Activated T-cell treated with anti-CD3 and anti-CD28 coated beads, Interleukin-2, amount 50 U/mL, for 4 hours (primary cell): ENCODE measurements around the gene FAM9C. TPM values are rescaled to one million over a fixed set of nuclear protein-coding genes. Genes with fewer than 3 reads are reported as not detected.
"Not testable (repeated sequence)": the region's sequence is repeated elsewhere in the genome, so short reads cannot be mapped to it uniquely, and the experiment has no call there.

Experiments used
- ATAC-seq, 2 donors: fragments of 200-7000 bp; cut with Tn5 transposase; one replicate each; pipeline ENCODE4 v1.10.0; 2021
- DNase-seq: peaks from one replicate; pipeline ENCODE4 v3.0.0-alpha.2; 2020
- H3K27me3 Mint-ChIP-seq: one replicate; pipeline ENCODE4 v1.8.0; 2021; ENCODE audit warnings: low read depth, mixed read lengths
- H3K36me3 Mint-ChIP-seq: one replicate; pipeline ENCODE4 v1.8.0; 2022; ENCODE audit warnings: mixed read lengths; ENCODE audit not compliant: insufficient read depth
- H3K4me1 Mint-ChIP-seq: one replicate; pipeline ENCODE4 v1.8.0; 2021; ENCODE audit warnings: low read depth, mixed read lengths
- H3K4me3 Mint-ChIP-seq: one replicate; pipeline ENCODE4 v1.8.0; 2021; ENCODE audit warnings: mild to moderate bottlenecking, moderate library complexity, mixed read lengths
- H3K9me3 Mint-ChIP-seq: one replicate; pipeline ENCODE4 v1.8.0; 2021; ENCODE audit warnings: mixed read lengths
- total RNA-seq, 3 donors: library from RNA; stranded (reverse); gene quantifications; one replicate each; pipeline ENCODE4 v1.2.1, GENCODE V29; 2021

The FAM9C gene
- total RNA-seq, 3 donors from 2014 or later: not detected

DNA sequence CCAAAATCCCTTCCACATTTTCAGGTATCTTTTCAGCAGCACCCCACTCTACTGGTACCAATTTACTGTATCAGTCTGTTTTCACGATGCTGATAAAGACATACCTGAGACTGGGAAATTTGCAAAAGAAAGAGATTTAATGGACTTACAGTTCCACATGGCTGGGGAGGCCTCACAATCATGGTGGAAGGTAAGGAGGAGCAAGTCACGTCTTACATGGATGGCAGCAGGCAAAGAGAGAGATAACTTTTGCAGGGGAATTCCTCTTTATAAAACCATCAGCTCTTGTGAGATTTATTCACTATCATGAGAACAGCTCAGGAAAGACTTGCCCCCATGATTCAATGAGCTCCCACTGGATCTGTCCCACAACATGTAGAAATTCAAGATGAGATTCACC is 18.7 kb upstream of the FAM9C start:
- not testable (repeated sequence) for H3K4me3 Mint-ChIP-seq, H3K27me3 Mint-ChIP-seq

DNA sequence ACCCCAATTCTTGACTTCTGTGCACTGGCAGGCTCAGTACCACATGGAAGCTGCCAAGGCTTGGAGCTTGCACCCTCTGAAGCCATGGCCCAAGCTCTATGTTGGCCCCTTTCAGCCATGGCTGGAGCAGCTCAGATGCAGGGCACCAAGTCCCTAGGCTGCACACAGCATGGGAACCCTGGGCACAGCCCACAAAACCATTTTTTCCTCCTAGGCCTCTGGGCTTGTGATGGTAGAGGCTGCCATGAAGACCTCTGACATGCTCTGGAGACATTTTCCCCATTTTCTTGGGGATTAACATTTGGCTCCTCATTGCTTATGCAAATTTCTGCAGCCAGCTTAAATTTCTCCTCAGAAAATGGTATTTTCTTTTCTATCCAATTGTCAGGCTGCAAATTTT is 17.9 kb upstream of the FAM9C start:
- H3K27me3 Mint-ChIP-seq, ATAC-seq, DNase-seq, H3K36me3 Mint-ChIP-seq, H3K9me3 Mint-ChIP-seq, H3K4me3 Mint-ChIP-seq: not testable (repeated sequence)
- H3K4me1 Mint-ChIP-seq: peaks cover 42% of the 10 kb centered on the region

More for the DNA sequence above, 18.7 kb upstream of the FAM9C start:
- not testable (repeated sequence) for DNase-seq, H3K9me3 Mint-ChIP-seq, ATAC-seq, H3K36me3 Mint-ChIP-seq
- peaks cover 35% of the 10 kb centered on the region for H3K4me1 Mint-ChIP-seq

DNA sequence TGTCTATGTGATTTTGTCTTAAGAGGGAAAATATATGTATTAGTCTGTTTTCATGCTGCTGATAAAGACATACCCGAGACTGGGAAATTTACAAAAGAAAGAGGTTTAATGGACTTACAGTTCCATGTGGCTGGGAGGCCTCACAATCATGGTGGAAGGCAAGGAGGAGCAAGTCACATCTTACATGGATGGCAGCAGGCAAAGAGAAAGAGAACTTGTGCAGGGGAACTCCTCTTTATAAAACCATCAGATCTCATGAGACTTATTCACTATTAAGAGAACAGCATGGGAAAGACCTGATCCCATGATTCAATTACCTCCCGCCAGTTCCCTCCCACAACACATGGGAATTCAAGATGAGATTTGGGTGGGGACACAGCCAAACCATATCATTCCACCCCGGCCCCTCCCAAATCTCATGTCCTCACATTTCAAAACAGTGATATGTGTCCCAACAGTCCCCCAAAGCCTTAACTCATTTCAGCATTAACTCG is 16.8 kb upstream of the FAM9C start:
- not testable (repeated sequence) for H3K4me3 Mint-ChIP-seq, H3K27me3 Mint-ChIP-seq, H3K36me3 Mint-ChIP-seq, ATAC-seq, DNase-seq, H3K9me3 Mint-ChIP-seq
- peaks cover 35% of the 10 kb centered on the region for H3K4me1 Mint-ChIP-seq

DNA sequence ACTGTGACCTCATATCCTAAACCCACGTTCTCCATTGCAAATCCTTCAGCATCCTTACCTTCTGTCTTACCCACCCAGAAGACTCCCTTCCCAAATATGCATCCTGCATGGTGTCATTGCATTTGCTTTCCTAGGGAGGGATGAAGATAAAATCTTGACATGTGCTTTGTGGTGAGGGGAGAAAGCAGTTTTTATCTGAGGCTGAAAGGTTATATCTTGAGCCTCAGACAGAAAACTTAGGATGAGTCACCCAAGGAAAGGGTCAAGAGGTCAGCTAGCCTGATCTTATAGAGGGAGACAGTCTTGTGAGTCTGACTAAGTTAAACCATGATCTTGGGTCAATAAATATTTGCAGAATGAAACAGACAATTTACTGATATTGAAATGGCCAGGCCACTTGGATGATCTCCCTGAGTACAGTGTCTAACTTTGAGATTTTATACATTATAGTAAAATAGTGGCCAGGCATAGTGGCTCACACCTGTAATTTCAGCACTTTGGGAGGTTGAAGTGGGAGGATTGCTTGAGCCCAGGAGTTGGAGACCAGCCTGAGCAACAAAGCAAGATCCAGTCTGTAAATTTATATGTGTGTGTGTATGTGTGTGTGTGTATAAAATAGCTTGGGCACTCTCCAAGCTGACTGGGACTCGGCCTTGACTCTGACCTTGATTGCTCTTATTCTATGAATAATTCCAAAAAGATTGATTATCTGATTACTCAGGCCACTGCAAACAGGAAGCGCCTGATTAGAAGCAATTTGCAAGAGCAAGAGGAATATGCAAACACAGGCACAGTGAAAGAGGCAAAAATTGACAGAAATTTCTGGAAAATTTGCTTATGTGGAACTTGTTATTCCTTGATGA is 15.4 kb upstream of the FAM9C start:
- DNase-seq: no peak
- Mint-ChIP-seq H3K27me3 (no peaks in the 10 kb centered on the region), H3K9me3 (peaks cover 8% of the 10 kb centered on the region), H3K36me3 (peaks cover 6% of the 10 kb centered on the region), H3K4me3 (no peak overlapping the region), H3K4me1 (peaks cover 49% of the 10 kb centered on the region)
- no peak for ATAC-seq

DNA sequence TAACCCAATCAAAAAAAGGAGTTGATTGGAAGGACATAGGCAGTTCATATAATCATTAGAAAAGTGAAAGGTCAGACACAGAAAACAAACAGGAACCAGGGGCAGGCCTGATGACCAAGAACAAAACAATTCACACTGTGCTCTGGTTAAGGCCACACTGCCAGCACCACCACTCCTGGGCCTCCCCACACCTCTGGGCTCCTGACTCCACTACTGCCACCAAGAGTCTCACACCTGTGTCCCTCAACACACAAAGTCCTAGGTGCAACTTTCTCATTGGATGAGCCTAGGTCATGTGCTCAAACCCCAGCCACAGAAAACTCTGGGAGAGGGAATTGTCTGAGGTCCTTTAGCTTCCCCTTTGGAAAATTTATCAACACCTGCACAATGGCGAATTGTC is 11.1 kb upstream of the FAM9C start:
- Mint-ChIP-seq H3K4me3 (no peak overlapping the region), H3K4me1 (peaks cover 64% of the 10 kb centered on the region)
- no peak for ATAC-seq

DNA sequence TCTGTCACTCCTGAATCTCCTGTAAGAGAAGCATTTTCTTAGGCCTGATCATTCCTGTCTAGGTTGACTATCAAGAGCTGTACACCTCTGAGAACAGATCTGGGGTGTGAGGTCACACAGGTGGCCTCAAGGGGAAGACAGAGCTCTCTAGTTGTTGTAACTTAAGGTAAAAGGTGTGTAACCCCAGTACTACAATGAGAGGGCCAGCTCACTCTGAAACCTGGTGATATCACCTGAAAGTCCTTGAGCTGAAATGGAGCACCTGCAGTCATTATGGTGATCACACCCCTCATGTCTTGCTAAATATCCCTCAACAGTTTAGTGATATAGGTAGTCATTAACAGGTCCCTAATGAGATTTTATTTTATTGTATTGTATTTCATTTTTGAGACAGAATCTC is 8.8 kb upstream of the FAM9C start:
- ATAC-seq: peak in 1 of 2 donors; percentile 31
- DNase-seq: no peak
- H3K36me3 Mint-ChIP-seq: no peaks in the 10 kb centered on the region
- peaks cover 62% of the 10 kb centered on the region for H3K4me1 Mint-ChIP-seq
- no peaks in the 10 kb centered on the region for H3K9me3 Mint-ChIP-seq
- no peak overlapping the region for H3K4me3 Mint-ChIP-seq
- no peaks in the 10 kb centered on the region for H3K27me3 Mint-ChIP-seq

More for the DNA sequence above, 11.1 kb upstream of the FAM9C start:
- H3K27me3 Mint-ChIP-seq: no peaks in the 10 kb centered on the region
- no peaks in the 10 kb centered on the region for H3K36me3 Mint-ChIP-seq
- DNase-seq: no peak
- H3K9me3 Mint-ChIP-seq: no peaks in the 10 kb centered on the region

DNA sequence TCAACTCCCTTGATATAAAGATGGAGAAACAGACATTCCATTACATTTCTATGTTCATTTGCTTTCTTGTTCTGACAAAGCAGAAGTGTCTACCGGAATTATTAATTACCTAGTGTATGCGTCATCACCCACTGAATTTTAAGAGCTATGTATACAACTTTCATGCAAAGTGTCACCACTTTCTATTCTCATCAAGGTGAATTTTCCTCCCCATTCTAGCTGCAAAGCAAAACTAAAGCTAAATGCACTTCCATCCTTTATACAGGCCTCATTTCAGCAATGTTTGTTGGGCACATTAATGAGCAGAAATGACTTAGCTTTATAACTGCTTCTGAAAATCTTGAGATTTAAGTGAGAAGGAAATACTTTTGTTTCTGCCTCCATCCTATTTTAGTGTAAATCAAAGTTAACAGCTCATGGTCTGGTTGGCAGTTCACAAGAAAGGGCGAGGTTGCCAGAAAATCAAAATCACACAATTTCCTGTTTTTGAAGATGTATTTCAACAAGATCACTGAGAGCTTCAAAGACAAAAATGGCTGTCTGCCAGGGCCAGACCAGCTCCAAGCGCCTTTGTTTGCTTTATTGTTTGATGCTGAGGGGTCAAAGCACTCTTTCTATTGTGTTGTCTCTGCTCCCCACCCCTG is 7.2 kb upstream of the FAM9C start:
- peak; percentile 84 to 86 for ATAC-seq
- H3K36me3 Mint-ChIP-seq: no peaks in the 10 kb centered on the region
- peaks cover 70% of the 10 kb centered on the region for H3K4me1 Mint-ChIP-seq
- H3K27me3 Mint-ChIP-seq: no peaks in the 10 kb centered on the region
- H3K9me3 Mint-ChIP-seq: no peaks in the 10 kb centered on the region
- H3K4me3 Mint-ChIP-seq: peak overlapping the region; percentile 49
- DNase-seq: no peak

DNA sequence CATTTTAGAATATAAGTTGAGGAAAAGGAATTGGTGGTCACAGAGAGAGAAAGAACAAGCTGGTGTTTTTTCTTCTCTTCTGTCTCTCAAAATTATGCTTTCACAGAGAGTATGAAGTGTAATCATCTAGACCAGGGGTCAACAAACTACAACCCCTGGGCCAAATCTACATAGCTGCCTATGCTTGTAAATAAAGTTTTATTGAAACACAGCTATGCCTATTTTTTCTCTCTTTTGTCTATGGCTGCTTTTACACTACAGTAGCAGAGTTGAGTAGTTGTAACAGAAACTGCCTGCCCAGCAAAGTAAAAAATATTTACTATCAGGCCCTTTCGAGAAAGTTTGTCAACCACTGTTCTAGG is 6.7 kb upstream of the FAM9C start:
- Mint-ChIP-seq H3K36me3 (no peaks in the 10 kb centered on the region), H3K4me1 (peaks cover 71% of the 10 kb centered on the region), H3K27me3 (no peaks in the 10 kb centered on the region), H3K9me3 (no peaks in the 10 kb centered on the region), H3K4me3 (peak overlapping the region; percentile 13)
- DNase-seq: no peak
- no peak for ATAC-seq

DNA sequence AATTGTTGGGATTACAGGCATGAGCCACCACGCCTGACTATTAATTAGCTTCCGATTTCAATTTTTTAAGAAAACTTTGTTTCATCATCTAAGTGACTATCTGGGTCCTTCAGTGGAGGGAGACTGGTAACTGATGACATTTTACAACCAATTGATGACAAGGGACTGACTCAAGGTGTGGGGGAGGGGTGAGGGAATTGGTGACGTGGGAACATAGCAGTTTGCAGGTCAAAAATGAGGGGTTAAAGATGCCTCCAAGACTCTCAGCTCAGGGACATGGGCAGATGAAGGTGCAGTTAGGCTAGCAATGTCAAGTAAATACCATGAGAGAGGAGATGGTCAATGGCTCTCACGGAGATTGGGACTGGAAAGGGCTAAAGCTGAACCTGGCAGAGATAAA is 5.7 kb upstream of the FAM9C start:
- DNase-seq: no peak
- ATAC-seq: no peak
- H3K36me3 Mint-ChIP-seq: no peaks in the 10 kb centered on the region
- H3K27me3 Mint-ChIP-seq: no peaks in the 10 kb centered on the region
- H3K4me3 Mint-ChIP-seq: no peak overlapping the region
- H3K4me1 Mint-ChIP-seq: peaks cover 66% of the 10 kb centered on the region
- no peaks in the 10 kb centered on the region for H3K9me3 Mint-ChIP-seq

DNA sequence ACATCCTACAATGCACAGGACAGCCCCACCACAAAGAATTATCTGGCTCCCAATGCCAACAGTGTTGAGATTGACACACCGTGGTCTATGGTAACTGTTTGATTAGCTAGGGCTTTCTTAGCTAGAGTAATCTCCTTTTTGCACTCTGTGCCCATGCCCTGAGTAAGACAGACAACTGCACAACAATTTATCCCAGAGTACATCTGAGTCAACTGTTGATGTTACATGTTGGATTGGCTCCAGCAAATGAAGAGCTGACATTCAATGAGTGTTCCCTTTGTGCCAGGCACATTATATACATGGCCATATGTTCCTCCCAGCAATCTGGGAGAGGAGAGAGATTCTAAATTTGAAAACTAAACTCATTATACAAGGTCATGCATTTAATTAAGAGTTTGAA is 3.9 kb upstream of the FAM9C start:
- Mint-ChIP-seq H3K4me3 (no peak overlapping the region), H3K9me3 (no peaks in the 10 kb centered on the region), H3K27me3 (no peaks in the 10 kb centered on the region), H3K4me1 (peaks cover 59% of the 10 kb centered on the region), H3K36me3 (no peaks in the 10 kb centered on the region)
- ATAC-seq: no peak
- no peak for DNase-seq

DNA sequence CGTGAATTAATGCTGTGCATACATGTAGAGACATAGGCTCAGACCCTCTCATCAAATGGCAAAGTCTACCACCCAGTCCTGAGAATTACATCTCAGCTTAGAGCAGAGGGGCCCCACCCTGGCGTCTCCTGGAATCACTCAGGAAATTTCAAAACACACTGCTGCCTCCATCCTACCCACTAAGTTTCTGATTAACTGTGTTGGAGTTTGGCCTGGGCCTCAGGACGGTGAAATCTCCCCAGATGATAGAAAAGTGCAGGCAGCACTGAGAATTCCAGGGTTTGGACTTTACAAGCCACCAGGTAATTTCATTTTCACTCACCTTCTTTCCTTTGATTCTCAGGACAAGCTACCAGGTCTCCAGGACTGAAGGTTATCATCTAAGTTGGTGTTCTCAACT is 3.3 kb upstream of the FAM9C start:
- no peaks in the 10 kb centered on the region for H3K27me3 Mint-ChIP-seq
- no peak for DNase-seq
- H3K4me1 Mint-ChIP-seq: peaks cover 56% of the 10 kb centered on the region
- no peak for ATAC-seq
- H3K9me3 Mint-ChIP-seq: no peaks in the 10 kb centered on the region
- no peak overlapping the region for H3K4me3 Mint-ChIP-seq
- H3K36me3 Mint-ChIP-seq: no peaks in the 10 kb centered on the region

DNA sequence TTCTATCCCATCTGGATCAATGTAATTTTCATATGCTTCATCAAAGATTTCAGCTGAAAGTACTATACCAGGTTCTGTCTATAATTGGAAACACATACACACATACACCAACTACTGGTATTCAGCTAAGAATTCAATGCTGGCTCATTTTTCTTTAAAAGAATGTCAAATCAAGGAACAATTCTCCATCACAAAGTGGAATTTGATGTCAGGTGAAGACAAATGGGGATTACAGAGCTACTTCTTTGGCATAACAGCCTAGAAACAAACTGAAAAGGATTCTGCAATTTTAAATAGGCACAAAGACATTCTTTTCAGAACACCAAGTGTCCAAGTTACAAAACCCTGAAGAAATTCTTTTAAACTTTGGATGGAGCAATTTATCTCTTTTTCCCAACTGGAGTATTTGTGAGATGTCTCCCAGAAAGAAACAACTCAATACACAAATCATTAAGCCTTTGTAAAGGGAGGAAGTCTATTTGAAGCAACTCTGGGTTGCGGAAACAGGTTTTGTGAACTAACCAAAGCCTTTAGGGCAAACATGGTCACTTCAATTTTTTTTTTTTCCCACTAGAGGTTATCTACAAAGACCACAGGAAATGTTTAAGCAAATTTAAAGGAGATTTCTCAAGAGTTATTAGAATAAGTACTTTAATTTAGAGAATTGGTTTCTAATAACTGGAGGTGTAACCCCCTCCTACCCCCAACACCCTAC is 1.9 kb upstream of the FAM9C start:
- ATAC-seq (no peak), DNase-seq (no peak)
- no peak overlapping the region for H3K4me3 Mint-ChIP-seq
- no peaks in the 10 kb centered on the region for H3K9me3 Mint-ChIP-seq
- H3K36me3 Mint-ChIP-seq: no peaks in the 10 kb centered on the region
- H3K27me3 Mint-ChIP-seq: no peaks in the 10 kb centered on the region
- H3K4me1 Mint-ChIP-seq: peaks cover 49% of the 10 kb centered on the region

DNA sequence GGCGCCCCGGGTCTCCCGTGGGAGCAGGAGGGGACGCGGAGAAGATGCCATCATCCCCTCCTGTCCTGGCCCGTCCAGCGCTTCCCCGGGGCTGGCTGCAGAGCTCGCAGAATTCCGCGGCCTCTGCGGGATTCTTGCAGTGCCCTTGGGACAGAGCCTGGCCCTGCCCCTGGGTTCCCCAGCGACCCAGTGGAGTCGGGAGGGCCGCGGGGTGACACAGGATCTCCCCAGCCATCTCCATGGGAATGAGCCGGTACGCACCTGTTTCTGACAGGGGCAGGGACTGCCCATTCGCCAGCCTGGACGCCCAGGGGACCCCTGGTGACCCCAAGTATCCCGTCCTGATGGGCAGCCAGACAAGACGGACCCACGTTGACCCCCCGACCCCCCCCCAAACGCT is 482 bp downstream of the FAM9C start:
- ATAC-seq (no peak), DNase-seq (no peak)
- Mint-ChIP-seq H3K4me3 (no peak overlapping the region), H3K9me3 (no peaks in the 10 kb centered on the region), H3K27me3 (no peaks in the 10 kb centered on the region), H3K36me3 (no peaks in the 10 kb centered on the region), H3K4me1 (peaks cover 37% of the 10 kb centered on the region)

DNA sequence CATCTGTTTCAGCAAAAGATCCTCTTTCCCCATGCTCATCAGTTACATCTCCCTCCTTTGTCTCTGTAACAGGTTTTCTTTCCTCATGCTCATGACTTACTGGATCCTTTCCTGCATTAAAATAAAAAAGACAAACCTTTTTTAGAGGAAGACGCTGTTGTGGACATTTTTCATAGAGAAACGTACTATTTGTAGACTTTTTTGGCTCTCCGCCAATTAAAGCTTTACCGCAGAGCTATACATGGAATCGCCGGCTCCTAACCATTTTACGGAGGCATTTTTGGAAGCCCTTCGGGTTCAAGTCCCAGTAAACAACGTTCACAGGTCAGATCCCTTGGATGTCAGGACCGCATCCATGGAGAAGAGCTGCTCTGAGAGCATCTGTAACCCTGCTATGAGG is 1.3 kb downstream of the FAM9C start:
- Mint-ChIP-seq H3K9me3 (no peaks in the 10 kb centered on the region), H3K36me3 (no peaks in the 10 kb centered on the region), H3K4me1 (peaks cover 31% of the 10 kb centered on the region), H3K27me3 (no peaks in the 10 kb centered on the region), H3K4me3 (no peak overlapping the region)
- no peak for ATAC-seq
- DNase-seq: no peak
